ENCODE data around the gene GYG2.
A peak's percentile ranks its signal among the peaks of the same experiment; 100 is the strongest.
"Not testable (repeated sequence)": the region's sequence is repeated elsewhere in the genome, so short reads cannot be mapped to it uniquely, and the experiment has no call there.

Gene GYG2

GRCh38 chrX:2921750-2922149 is 93.0 kb downstream of the GYG2 start:
- no peak for TF ChIP-seq CTCF (conservative IDR thresholded peaks at IDR 0.05)
- H3K27ac ChIP-seq = no peak overlapping the region

GRCh38 chrX:2924151-2924550 is 95.4 kb downstream of the GYG2 start:
- TF ChIP-seq CTCF (conservative IDR thresholded peaks at IDR 0.05) = no peak
- no peak overlapping the region for H3K27ac ChIP-seq

GRCh38 chrX:2926255-2926654 is 97.5 kb downstream of the GYG2 start:
- H3K27ac ChIP-seq = not testable (repeated sequence)

- no peak for TF ChIP-seq CTCF (conservative IDR thresholded peaks at IDR 0.05)
- no peak overlapping the region for H3K27ac ChIP-seq
Measured at GRCh38 chrX:2926664-2927275, 98.0 kb downstream of the GYG2 start.

- H3K27ac ChIP-seq = peak overlapping the region; percentile 95
Measured at GRCh38 chrX:2928191-2928582, 99.5 kb downstream of the GYG2 start.

GRCh38 chrX:2928583-2929434 is 100.1 kb downstream of the GYG2 start, which contains the start of gene ARSD:
Gene ARSD, minus strand, starts transcription at chrX:2929339. Its CDS starts 64 bp downstream, at chrX:2929275.
- peak within 1 kb of the TSS; percentile 95 for H3K27ac ChIP-seq
- no peak for TF ChIP-seq CTCF (conservative IDR thresholded peaks at IDR 0.05)

More at GRCh38 chrX:2928191-2928582, 99.5 kb downstream of the GYG2 start:
- no peak for TF ChIP-seq CTCF (conservative IDR thresholded peaks at IDR 0.05)

- no peak for TF ChIP-seq CTCF (conservative IDR thresholded peaks at IDR 0.05)
- no peak overlapping the region for H3K27ac ChIP-seq
Measured at GRCh38 chrX:2931155-2931554, 102.4 kb downstream of the GYG2 start.

- no peak overlapping the region for H3K27ac ChIP-seq
- no peak for TF ChIP-seq CTCF (conservative IDR thresholded peaks at IDR 0.05)
Measured at GRCh38 chrX:2931612-2932011, 102.9 kb downstream of the GYG2 start.
